ENCODE data around the gene BLTP2. TPM values are rescaled to one million over a fixed set of nuclear protein-coding genes. Genes with fewer than 3 reads are reported as not detected.
A peak's percentile ranks its signal among the peaks of the same experiment; 100 is the strongest.

The BLTP2 gene
- total RNA-seq, 2 experiments from 2014 or later: 163 to 186 TPM

DNA sequence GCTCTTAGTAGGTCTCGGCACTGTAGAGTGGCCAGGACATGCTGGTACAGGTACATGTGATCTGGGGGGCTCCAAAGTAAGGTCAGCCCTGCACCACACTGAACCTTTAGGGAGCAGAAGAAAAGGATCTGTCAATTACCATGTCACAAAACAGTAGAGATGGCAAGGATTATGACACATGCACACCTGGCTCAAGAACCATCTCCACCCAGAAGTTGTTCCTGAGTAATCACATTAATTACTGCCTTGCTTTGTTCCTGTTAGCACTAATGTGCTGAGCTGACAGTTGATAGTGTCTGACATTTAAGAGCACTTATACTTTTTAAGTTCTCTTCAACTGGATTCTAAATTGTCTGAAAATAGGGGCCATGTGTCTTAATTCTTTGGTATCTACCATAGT, 9.5 kb downstream of the BLTP2 start:
- H3K4me1 Mint-ChIP-seq: peaks cover 4% of the 10 kb centered on the region
- no peaks in the 10 kb centered on the region for H3K9me3 Mint-ChIP-seq (ENCODE audit: low read depth)
- DNase-seq (no peak), ATAC-seq (no peak)
- no peak overlapping the region for H3K4me3 Mint-ChIP-seq
- peaks cover 74% of the 10 kb centered on the region for H3K36me3 Mint-ChIP-seq
- H3K27ac Mint-ChIP-seq: no peak overlapping the region
- H3K27me3 Mint-ChIP-seq: no peaks in the 10 kb centered on the region
- CTCF ChIA-PET: interaction anchor here (1.2 kb wide), 1 partner anchor 17 kb away, joined by 3 read pairs; no protein-coding TSS in a partner anchor

DNA sequence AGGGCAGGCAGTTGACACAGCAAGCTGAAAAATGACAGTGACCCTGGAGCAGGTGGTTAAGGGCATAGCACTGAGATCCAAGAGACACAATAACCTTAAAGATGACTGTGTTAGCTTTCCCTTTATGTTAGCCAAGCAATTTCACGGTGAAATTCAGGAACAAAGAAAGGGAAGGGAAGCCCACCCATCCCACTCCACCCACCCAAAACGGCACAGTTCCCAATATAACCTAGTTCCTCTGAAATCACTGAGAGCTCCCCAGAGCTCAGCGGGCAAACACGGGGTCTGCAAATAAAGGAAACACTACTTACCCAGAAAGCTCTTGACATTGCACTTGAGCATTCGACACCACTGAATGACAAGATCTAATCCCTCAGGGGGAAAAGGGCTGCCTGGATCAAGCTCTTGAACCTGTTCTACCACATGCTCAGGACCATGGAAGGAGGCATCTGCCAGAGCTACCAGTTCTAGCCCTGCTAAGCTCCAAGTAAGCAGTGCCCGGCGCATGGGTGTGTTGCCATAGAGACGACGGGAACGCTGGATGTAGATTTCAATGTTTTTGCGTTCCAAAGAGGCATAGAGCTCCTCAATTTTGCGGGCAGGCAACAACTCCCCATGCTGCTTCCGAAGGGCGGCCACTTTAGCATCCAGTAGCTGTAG, 10.6 kb downstream of the BLTP2 start:
- DNase-seq (no peak), ATAC-seq (no peak)
- Mint-ChIP-seq H3K4me1 (peaks cover 4% of the 10 kb centered on the region), H3K27me3 (no peaks in the 10 kb centered on the region), H3K4me3 (no peak overlapping the region), H3K27ac (no peak overlapping the region), H3K36me3 (peaks cover 66% of the 10 kb centered on the region), H3K9me3 (ENCODE audit: low read depth) (no peaks in the 10 kb centered on the region)
- CTCF ChIA-PET: interaction anchor here (1.1 to 1.4 kb wide), 3 partner anchors 15 to 21 kb away, joined by 3 to 5 read pairs (median 5); no protein-coding TSS in a partner anchor

DNA sequence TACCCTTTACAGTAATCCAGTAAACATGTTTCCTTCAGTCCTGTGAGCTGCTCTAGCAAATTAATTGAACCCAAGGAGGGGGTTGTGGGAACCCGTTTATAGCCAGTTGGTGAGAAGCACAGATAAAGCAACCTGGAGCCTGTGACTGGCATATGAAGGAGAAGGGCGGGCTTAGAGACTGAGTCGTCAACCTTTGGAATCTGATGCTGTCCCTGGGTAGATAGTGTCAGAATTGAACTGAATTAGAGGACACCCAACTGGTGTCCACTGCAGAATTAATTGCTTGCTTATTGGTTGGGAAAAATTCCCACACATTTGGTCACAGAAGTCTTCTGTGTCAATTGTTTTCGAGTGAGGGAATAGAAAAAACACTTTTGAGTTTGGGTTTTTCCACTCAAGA, 18.1 kb downstream of the BLTP2 start:
- H3K36me3 Mint-ChIP-seq: peaks cover 44% of the 10 kb centered on the region
- ATAC-seq: no peak
- no peak overlapping the region for H3K27ac Mint-ChIP-seq
- DNase-seq: no peak
- CTCF ChIA-PET: interaction anchor here (1.4 to 1.7 kb wide), 2 partner anchors 16 to 55 kb away, joined by 4 read pairs; no protein-coding TSS in a partner anchor
- no peaks in the 10 kb centered on the region for H3K4me1 Mint-ChIP-seq
- H3K4me3 Mint-ChIP-seq: no peak overlapping the region
- H3K9me3 Mint-ChIP-seq (ENCODE audit: low read depth): no peaks in the 10 kb centered on the region
- H3K27me3 Mint-ChIP-seq: no peaks in the 10 kb centered on the region

DNA sequence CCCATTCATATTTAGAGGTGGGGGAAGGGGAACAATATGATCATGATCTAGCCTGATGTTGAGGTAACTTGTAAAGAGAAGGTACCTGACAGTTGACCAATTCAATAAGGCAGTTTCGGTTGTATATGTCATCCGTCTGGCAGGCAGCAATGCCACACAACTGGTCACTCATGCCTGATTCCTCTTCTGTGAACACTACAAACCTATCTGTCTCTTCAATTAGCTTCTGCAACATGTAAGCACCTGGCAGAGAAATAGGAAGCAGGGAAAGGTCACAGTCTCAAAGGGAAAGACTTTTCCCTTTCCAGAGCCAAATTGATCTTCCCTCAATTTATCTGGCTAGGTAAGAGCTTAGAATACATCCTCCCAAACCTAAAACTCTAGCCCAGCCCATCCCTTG, 20.8 kb downstream of the BLTP2 start:
- DNase-seq (no peak), ATAC-seq (no peak)
- CTCF ChIA-PET: interaction anchor here (0.6 to 1.0 kb wide), 2 partner anchors 23 to 138 kb away, joined by 3 read pairs; no protein-coding TSS in a partner anchor
- peaks cover 53% of the 10 kb centered on the region for H3K36me3 Mint-ChIP-seq
- no peaks in the 10 kb centered on the region for H3K4me1 Mint-ChIP-seq
- H3K27me3 Mint-ChIP-seq: no peaks in the 10 kb centered on the region
- H3K27ac Mint-ChIP-seq: no peak overlapping the region
- H3K9me3 Mint-ChIP-seq (ENCODE audit: low read depth): no peaks in the 10 kb centered on the region
- no peak overlapping the region for H3K4me3 Mint-ChIP-seq

DNA sequence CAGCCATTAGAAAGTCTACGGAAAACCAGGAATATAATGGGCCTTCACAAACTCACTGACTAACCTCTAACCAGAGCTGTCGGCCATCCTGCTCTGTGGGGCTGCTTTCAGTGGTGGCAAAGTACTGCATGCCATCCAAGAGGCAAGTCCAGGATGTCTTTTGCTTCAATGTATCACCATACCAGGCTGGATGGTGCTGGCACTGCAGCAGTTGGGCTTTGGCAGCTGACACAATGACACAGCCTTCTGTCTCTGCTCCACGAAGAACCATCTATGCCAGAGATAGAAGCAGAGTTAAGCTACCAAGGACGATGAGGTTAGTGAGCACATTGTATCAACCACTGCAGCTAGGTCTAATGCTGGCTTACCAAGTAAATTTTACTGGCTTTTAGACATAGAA, 21.3 kb downstream of the BLTP2 start:
- H3K4me1 Mint-ChIP-seq: no peaks in the 10 kb centered on the region
- peaks cover 58% of the 10 kb centered on the region for H3K36me3 Mint-ChIP-seq
- H3K4me3 Mint-ChIP-seq: no peak overlapping the region
- H3K27me3 Mint-ChIP-seq: no peaks in the 10 kb centered on the region
- DNase-seq: no peak
- no peaks in the 10 kb centered on the region for H3K9me3 Mint-ChIP-seq (ENCODE audit: low read depth)
- no peak for ATAC-seq
- CTCF ChIA-PET: interaction anchor here (0.6 to 1.0 kb wide), 3 partner anchors 22 to 139 kb away, joined by 3 read pairs; no protein-coding TSS in a partner anchor
- H3K27ac Mint-ChIP-seq: no peak overlapping the region

DNA sequence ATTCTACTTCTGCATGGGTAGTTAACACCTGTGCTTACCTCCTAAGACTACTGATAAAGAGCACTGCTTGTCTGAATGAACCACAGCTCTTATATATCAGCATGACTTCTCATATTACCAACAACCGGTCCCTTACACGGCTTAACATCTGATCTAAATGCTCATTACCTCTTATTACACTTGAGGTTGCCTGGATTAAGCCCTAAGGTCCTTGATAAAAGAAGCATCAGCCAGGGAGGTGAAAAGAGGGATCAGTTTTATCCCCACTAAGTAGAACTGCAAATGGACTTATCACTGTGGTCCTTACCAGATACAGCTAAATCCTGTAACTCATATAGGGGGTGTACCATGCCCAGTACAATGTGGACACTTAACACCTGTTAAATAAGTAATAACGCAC, 22.8 kb downstream of the BLTP2 start:
- no peak for DNase-seq
- no peak for ATAC-seq
- CTCF ChIA-PET: interaction anchor here (1.1 kb wide), 1 partner anchor 24 kb away, joined by 4 read pairs; no protein-coding TSS in a partner anchor
- Mint-ChIP-seq H3K9me3 (ENCODE audit: low read depth) (no peaks in the 10 kb centered on the region), H3K36me3 (peaks cover 57% of the 10 kb centered on the region), H3K27ac (no peak overlapping the region), H3K4me1 (no peaks in the 10 kb centered on the region), H3K27me3 (no peaks in the 10 kb centered on the region), H3K4me3 (no peak overlapping the region)

DNA sequence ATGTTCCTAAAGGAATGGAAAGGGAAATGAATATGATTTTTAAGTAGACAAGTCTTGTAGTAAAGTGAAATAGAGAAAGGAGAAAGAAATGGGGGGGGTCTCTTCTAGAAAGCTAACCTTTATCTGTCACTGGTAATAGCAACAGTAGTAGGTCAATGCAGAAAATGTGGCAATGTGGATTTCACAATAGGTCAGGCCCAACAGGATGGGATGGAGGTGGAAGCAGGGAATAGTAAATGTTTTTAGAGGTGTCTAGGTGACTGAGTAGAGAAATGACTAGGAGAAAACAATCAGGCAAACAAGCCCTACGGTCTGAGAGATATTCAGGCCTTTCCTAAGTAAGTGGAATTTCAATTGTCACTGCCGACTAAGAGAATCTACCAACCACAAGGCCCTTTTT, 24.9 kb downstream of the BLTP2 start:
- Mint-ChIP-seq H3K27ac (no peak overlapping the region), H3K4me1 (no peaks in the 10 kb centered on the region), H3K27me3 (no peaks in the 10 kb centered on the region), H3K9me3 (ENCODE audit: low read depth) (no peaks in the 10 kb centered on the region), H3K36me3 (peaks cover 56% of the 10 kb centered on the region), H3K4me3 (no peak overlapping the region)
- no peak for DNase-seq
- ATAC-seq: no peak
- CTCF ChIA-PET: no interaction called here

DNA sequence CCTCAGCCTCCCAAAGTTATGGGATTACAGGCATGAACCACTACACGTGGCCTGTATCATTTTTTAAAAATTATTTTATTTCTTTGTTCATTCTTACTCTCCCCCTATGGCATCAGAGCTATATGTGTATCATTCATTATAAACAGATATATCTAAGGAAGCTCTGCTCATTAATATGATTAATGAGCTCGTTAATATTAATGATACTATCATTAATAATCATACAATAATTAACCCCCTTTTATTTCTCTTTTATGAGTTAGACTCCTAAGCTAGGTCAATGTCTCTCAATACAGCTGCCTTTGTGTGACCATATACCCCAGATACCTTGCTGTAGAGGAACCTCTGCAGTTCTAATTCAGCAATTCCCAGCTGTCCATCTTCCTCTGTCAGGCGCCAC, 26.5 kb downstream of the BLTP2 start:
- no peaks in the 10 kb centered on the region for H3K4me1 Mint-ChIP-seq
- no peaks in the 10 kb centered on the region for H3K9me3 Mint-ChIP-seq (ENCODE audit: low read depth)
- H3K36me3 Mint-ChIP-seq: peaks cover 61% of the 10 kb centered on the region
- ATAC-seq (no peak), DNase-seq (no peak)
- H3K4me3 Mint-ChIP-seq: no peak overlapping the region
- H3K27ac Mint-ChIP-seq: no peak overlapping the region
- CTCF ChIA-PET: interaction anchor here (1.0 to 1.7 kb wide), 2 partner anchors 16 to 27 kb away, joined by 3 to 6 read pairs; partner anchors contain the start of gene BLTP2
- H3K27me3 Mint-ChIP-seq: no peaks in the 10 kb centered on the region

DNA sequence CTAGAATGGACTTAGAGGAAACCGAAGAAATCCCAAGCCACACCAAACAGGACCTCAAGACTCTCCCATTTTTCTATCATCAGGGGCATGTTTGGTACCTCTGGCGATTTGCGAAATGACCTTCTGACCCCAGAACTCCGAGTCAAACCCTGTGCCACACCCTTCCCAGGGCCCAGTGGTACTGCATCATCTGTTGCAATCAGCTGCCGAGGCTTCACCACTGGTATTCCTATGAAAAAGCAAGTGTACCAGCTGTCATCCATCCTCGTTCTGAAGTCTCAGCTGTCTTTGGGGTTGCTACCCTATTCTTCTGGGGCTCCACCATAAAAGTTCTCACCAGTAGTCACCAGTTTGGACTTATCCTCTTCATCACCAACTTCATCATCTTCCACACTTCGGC, 28.7 kb downstream of the BLTP2 start:
- CTCF ChIA-PET: interaction anchor here (1.2 to 1.9 kb wide), 2 partner anchors 31 to 66 kb away, joined by 3 to 4 read pairs; no protein-coding TSS in a partner anchor
- Mint-ChIP-seq H3K27me3 (no peaks in the 10 kb centered on the region), H3K9me3 (ENCODE audit: low read depth) (no peaks in the 10 kb centered on the region), H3K27ac (no peak overlapping the region), H3K4me3 (no peak overlapping the region), H3K4me1 (no peaks in the 10 kb centered on the region), H3K36me3 (peaks cover 48% of the 10 kb centered on the region)
- ATAC-seq (no peak), DNase-seq (no peak)

DNA sequence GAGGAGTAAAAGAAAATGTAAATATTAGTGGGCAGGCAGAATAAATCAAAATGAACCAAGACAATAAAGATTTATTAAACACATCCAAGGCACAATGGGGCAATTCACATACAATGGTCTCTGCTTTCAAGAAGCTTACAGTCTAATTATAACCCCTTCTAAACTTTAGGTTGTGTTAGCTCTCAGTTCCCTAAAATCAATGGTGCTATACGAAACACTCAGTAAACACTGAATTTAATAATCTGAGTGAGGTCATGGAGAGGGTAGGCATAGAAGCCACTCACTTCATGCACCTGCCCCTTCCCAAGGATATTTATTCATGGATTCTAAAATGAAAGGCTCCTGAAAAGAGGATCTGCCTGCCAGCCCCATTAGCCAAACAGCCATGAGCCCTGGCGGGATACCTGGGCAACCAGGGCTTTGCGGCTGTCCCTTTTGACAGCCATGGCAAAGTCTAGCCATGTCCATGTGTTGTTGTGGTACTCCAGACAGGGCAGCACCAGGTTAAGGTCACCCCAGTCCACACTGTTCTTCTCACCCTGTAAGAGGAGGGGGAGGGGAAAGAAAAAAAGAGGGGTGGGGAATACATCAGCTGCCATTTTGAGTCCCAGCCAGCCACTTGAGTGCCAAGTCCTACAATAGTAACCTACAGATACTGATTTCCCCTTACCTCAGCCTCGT, 29.6 kb downstream of the BLTP2 start:
- CTCF ChIA-PET: interaction anchor here (0.6 to 1.9 kb wide), 2 partner anchors 46 to 65 kb away, joined by 4 read pairs; no protein-coding TSS in a partner anchor
- DNase-seq: no peak
- no peak overlapping the region for H3K27ac Mint-ChIP-seq
- no peaks in the 10 kb centered on the region for H3K4me1 Mint-ChIP-seq
- H3K9me3 Mint-ChIP-seq (ENCODE audit: low read depth): no peaks in the 10 kb centered on the region
- no peaks in the 10 kb centered on the region for H3K27me3 Mint-ChIP-seq
- peaks cover 46% of the 10 kb centered on the region for H3K36me3 Mint-ChIP-seq
- no peak for ATAC-seq
- H3K4me3 Mint-ChIP-seq: no peak overlapping the region

DNA sequence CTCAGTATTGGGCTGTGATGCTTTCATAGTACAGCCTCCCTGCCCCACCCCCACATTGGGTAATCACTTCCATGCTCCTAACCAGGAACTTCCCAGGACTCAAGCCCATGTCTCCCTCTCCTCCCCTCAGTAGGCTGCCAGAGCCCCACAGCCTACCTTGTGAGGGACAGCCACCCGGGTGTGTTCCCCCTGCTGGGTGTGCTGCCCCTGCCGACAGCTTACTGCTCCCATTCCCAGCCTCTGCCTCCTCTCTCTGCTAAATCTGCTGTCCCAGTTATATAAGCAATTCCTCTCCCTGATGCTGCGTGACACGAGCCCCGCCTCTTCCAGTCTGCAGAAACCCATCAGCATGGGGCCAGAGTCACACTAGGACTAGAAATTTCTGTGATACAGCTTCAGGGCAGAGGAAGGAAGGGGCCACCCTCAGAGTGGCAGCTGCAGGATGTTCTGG, 31.0 kb downstream of the BLTP2 start, which contains the start of gene RSKR:
Gene RSKR, minus strand, starts transcription at position 255 of the 451 bp plus-strand sequence. Its CDS starts 24 bp downstream, at position 231.
- Mint-ChIP-seq H3K4me3 (no peak within 1 kb of the TSS), H3K27ac (peak within 1 kb of the TSS; percentile 47), H3K36me3 (peaks cover 40% of the 10 kb centered on the region), H3K27me3 (no peaks in the 10 kb centered on the region), H3K9me3 (ENCODE audit: low read depth) (no peaks in the 10 kb centered on the region), H3K4me1 (no peaks in the 10 kb centered on the region)
- ATAC-seq: no peak
- no peak for DNase-seq
- CTCF ChIA-PET: interaction anchor here (0.8 to 2.1 kb wide), 7 partner anchors 14 to 119 kb away, joined by 3 to 14 read pairs (median 5); partner anchors contain the start of gene ALDOC

DNA sequence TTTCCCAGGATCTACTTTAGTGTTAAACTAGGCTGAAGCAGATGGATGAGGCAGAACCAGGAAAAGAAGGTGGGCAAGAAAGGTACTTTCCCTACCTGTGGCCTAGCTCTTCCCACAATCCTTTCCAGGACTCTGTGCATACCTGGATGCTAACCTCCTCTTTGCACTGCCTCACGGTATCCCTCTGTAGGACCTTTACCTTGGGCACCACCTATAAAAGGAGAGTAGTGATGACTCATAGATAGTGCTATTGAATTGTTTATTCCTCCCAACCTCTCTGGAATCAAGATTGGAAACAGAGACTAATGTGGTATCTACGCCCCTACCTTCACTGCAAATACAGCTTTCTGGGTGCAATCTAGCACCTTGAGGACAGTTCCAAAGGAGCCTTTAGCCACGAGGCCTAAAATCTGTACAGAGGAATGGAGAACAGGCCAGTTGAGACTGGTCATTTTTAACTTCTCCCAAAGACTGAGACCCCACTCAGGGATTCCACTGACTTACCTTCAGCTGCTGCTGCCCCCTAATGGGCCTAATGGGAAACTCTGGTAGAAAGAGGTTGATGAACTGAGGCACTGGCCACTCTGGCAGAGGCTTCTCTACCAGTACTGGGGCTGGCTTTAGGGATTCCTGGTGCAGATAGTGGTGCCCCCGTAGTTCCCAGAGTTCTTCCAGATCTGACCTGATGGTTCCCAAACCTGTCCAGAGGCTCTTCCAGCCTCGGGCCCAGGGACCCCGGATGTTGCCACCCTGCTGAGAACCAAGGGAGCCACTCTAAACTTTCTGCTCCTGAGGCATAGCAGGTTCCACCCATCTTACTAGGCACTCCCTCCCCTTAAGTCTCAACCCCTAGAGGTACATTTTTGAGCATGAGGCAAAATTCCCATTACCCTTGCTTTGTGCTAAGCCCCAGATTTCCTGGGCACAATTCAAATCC, 31.8 kb downstream of the BLTP2 start:
- Mint-ChIP-seq H3K9me3 (ENCODE audit: low read depth) (no peaks in the 10 kb centered on the region), H3K4me3 (no peak overlapping the region), H3K36me3 (peaks cover 35% of the 10 kb centered on the region), H3K27me3 (no peaks in the 10 kb centered on the region), H3K4me1 (no peaks in the 10 kb centered on the region), H3K27ac (peak overlapping the region; percentile 47)
- CTCF ChIA-PET: interaction anchor here (0.8 to 2.2 kb wide), 17 partner anchors 10 to 118 kb away, joined by 3 to 14 read pairs (median 5); partner anchors contain the start of gene ALDOC
- peak; percentile 63 for ATAC-seq
- peak; percentile 50 for DNase-seq
